HepG2 (cell line): ENCODE data around the gene NUP155. TPM values are rescaled to one million over a fixed set of nuclear protein-coding genes. Genes with fewer than 3 reads are reported as not detected.
A peak's percentile ranks its signal among the peaks of the same experiment; 100 is the strongest.

Experiments
- CEBPG ChIP-seq: IDR thresholded peaks from 2 replicates; pipeline ENCODE4 v1.6.1; 2016
- GABPB1 ChIP-seq: IDR thresholded peaks from 2 replicates; pipeline ENCODE4 v1.6.1; 2016; ENCODE audit warnings: mild to moderate bottlenecking, missing genetic modification reagents, moderate library complexity, missing compliant biosample characterization
- GRHL1 ChIP-seq: sonication (generic); formaldehyde crosslinking; conservative IDR thresholded peaks from 2 replicates; pipeline ENCODE4 v1.8.0; 2022; ENCODE audit warnings: missing genetic modification reagents
- JUN ChIP-seq: sonication (generic); formaldehyde crosslinking; IDR thresholded peaks from 2 replicates; pipeline ENCODE4 v1.4.0; 2020; ENCODE audit warnings: mild to moderate bottlenecking, missing genetic modification reagents
- MYNN ChIP-seq: sonication (generic); formaldehyde crosslinking; IDR thresholded peaks from 2 replicates; pipeline ENCODE4 v1.4.0; 2020; ENCODE audit warnings: mild to moderate bottlenecking, low read depth, missing genetic modification reagents
- RARA ChIP-seq: IDR thresholded peaks from 2 replicates; pipeline ENCODE4 v1.6.1; 2016; ENCODE audit warnings: missing genetic modification reagents, missing compliant biosample characterization
- RBFOX2 ChIP-seq: fragments of 200-400 bp; formaldehyde crosslinking; IDR thresholded peaks from 2 replicates; pipeline ENCODE4 v1.6.1; 2017; ENCODE audit warnings: low read depth, mild to moderate bottlenecking, low read length
- RXRA ChIP-seq: sonication (generic); formaldehyde crosslinking; IDR thresholded peaks from 2 replicates; pipeline ENCODE4 v1.5.1; 2020; ENCODE audit warnings: missing genetic modification reagents
- SP2 ChIP-seq: sonication (generic); formaldehyde crosslinking; IDR thresholded peaks from 2 replicates; pipeline ENCODE4 v1.5.1; 2020; ENCODE audit warnings: mild to moderate bottlenecking, missing genetic modification reagents
- ZBTB7A ChIP-seq: sonication (generic); formaldehyde crosslinking; IDR thresholded peaks from 2 replicates; pipeline ENCODE4 v1.8.0; 2022; ENCODE audit warnings: mild to moderate bottlenecking, missing genetic modification reagents
- ZNF142 ChIP-seq: sonication (generic); formaldehyde crosslinking; IDR thresholded peaks from 2 replicates; pipeline ENCODE4 v1.4.0; 2020; ENCODE audit warnings: missing genetic modification reagents
- ZNF343 ChIP-seq: sonication (generic); formaldehyde crosslinking; IDR thresholded peaks from 2 replicates; pipeline ENCODE4 v1.4.0; 2020; ENCODE audit warnings: mild to moderate bottlenecking, missing genetic modification reagents
- ZNF567 ChIP-seq: sonication (generic); formaldehyde crosslinking; IDR thresholded peaks from 2 replicates; pipeline ENCODE4 v1.8.1; 2023; ENCODE audit warnings: mild to moderate bottlenecking, missing genetic modification reagents, borderline replicate concordance
- polyA plus RNA-seq, 8 experiments: library from polyadenylated mRNA; depleted of rRNA in 3 of 8; stranded (reverse) in 7 of 8; unstranded in 1 of 8; fragments of >200 nt; fragmentation: Illumina TruSeq in 4 of 8; extraction: Trizol in 4 of 8; gene quantifications; 2 replicates each; pipeline versions ENCODE4 v1.2.1 to v1.2.3, GENCODE V29; 2011 to 2016; ENCODE audit warnings: low read depth in 4 of 8, missing spikeins in 1 of 8, mixed read lengths in 1 of 8; ENCODE audit not compliant: insufficient read depth in 1 of 8
- total RNA-seq, 5 experiments: library from RNA; depleted of rRNA; stranded (reverse); fragments of >200 nt; fragmentation: Illumina TruSeq; extraction: Trizol; gene quantifications; 2 replicates each; pipeline ENCODE4 v1.2.3, GENCODE V29; 2016; ENCODE audit warnings: low read depth in 1 of 5
- TF ChIP-seq, protein P1 (sequence below): sonication (generic); formaldehyde crosslinking; IDR thresholded peaks from 2 replicates; pipeline ENCODE4 v1.5.1; 2020; ENCODE audit warnings: missing genetic modification reagents, mild to moderate bottlenecking, borderline replicate concordance
- TF ChIP-seq, protein P2 (sequence below): sonication (generic); formaldehyde crosslinking; IDR thresholded peaks from 2 replicates; pipeline ENCODE4 v1.5.0; 2020; ENCODE audit warnings: missing genetic modification reagents, mild to moderate bottlenecking, borderline replicate concordance

Gene NUP155
- total and polyA plus RNA-seq, 2 of the 13 experiments (the other 11 are each of a cell fraction or from before 2014, with no cell fraction given): 13.0 to 57.4 TPM

GRCh38 chr5:37370864-37371726, at the start of gene NUP155 (continued):
- TF ChIP-seq GRHL1 (CRISPR knock-in tag): no peak
- no peak for TF ChIP-seq ZNF343 (CRISPR knock-in tag)
- TF ChIP-seq ZBTB7A (CRISPR knock-in tag): no peak
- TF ChIP-seq CEBPG (CRISPR knock-in tag): no peak
- peak; percentile 72 for TF ChIP-seq RBFOX2
- TF ChIP-seq RXRA: peak; percentile 20; the same call in 1 of the 2 replicates
- TF ChIP-seq ZNF567 (CRISPR knock-in tag): no peak
- peak; percentile 98 for TF ChIP-seq GABPB1 (CRISPR knock-in tag)
- no peak for TF ChIP-seq RARA (CRISPR knock-in tag)
- peak; percentile 74 for TF ChIP-seq SP2 (CRISPR knock-in tag)
- TF ChIP-seq, protein P1, sequence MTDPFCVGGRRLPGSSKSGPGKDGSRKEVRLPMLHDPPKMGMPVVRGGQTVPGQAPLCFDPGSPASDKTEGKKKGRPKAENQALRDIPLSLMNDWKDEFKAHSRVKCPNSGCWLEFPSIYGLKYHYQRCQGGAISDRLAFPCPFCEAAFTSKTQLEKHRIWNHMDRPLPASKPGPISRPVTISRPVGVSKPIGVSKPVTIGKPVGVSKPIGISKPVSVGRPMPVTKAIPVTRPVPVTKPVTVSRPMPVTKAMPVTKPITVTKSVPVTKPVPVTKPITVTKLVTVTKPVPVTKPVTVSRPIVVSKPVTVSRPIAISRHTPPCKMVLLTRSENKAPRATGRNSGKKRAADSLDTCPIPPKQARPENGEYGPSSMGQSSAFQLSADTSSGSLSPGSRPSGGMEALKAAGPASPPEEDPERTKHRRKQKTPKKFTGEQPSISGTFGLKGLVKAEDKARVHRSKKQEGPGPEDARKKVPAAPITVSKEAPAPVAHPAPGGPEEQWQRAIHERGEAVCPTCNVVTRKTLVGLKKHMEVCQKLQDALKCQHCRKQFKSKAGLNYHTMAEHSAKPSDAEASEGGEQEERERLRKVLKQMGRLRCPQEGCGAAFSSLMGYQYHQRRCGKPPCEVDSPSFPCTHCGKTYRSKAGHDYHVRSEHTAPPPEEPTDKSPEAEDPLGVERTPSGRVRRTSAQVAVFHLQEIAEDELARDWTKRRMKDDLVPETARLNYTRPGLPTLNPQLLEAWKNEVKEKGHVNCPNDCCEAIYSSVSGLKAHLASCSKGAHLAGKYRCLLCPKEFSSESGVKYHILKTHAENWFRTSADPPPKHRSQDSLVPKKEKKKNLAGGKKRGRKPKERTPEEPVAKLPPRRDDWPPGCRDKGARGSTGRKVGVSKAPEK (CRISPR knock-in tag): no peak
- TF ChIP-seq JUN (CRISPR knock-in tag): no peak
- no peak for TF ChIP-seq MYNN (CRISPR knock-in tag)
- TF ChIP-seq, protein P2, sequence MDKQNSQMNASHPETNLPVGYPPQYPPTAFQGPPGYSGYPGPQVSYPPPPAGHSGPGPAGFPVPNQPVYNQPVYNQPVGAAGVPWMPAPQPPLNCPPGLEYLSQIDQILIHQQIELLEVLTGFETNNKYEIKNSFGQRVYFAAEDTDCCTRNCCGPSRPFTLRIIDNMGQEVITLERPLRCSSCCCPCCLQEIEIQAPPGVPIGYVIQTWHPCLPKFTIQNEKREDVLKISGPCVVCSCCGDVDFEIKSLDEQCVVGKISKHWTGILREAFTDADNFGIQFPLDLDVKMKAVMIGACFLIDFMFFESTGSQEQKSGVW (CRISPR knock-in tag): no peak
- no peak for TF ChIP-seq ZNF142 (CRISPR knock-in tag)
